Ectodermal cell (in vitro differentiated cells): ENCODE data around the gene GPR12.

Experiments used
- H3K27ac ChIP-seq: 2 replicates; pipeline ENCODE4 v1.7.0; 2013; ENCODE audit warnings: mild to moderate bottlenecking, low read depth, low read length; ENCODE audit not compliant: insufficient read depth, poor library complexity, severe bottlenecking
- H3K27me3 ChIP-seq: 2 replicates; pipeline ENCODE4 v1.7.0; 2013; ENCODE audit warnings: mild to moderate bottlenecking, low read length; ENCODE audit not compliant: insufficient read depth, control insufficient read depth, poor library complexity, severe bottlenecking
- H3K36me3 ChIP-seq: one replicate; pipeline ENCODE4 v1.7.0; 2013; ENCODE audit warnings: low read length; ENCODE audit not compliant: control insufficient read depth, insufficient read depth
- H3K4me1 ChIP-seq: one replicate; pipeline ENCODE4 v1.7.0; 2013; ENCODE audit warnings: low read length; ENCODE audit not compliant: control insufficient read depth, insufficient read depth
- H3K4me3 ChIP-seq: 2 replicates; pipeline ENCODE4 v1.7.0; 2013; ENCODE audit warnings: low read depth, low read length, control low read depth; ENCODE audit not compliant: insufficient read depth
- H3K9me3 ChIP-seq: 2 replicates; pipeline ENCODE4 v1.7.0; 2013; ENCODE audit warnings: mild to moderate bottlenecking, low read length, moderate library complexity; ENCODE audit not compliant: control insufficient read depth
- WGBS, 2 experiments: methylation state at CpG; one replicate each; pipeline ENCODE4 v1.1.7; 2013; ENCODE audit warnings: missing lambda C conversion rate in 2 of 2; 5-methylcytosine and 5-hydroxymethylcytosine counted together

GPR12 gene

DNA sequence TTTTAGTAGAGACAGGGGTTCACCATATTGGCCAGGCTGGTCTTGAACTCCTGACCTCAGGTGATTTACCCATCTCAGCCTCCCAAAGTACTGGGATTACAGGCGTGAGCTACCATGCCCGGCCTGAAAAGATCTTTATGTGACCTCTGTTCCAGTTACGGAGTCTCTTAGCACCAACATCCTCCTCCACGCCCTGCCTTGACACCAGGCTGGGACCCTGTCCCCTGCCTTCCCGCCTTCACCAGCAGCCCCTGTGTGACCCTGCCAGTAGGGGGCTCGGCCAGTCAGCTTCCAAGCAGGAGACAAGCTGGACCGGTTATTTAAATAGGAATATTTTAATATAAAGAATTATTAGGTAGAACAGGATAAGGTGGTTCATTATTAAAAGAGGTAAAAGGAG lies 54.2 kb downstream of the GPR12 start:
- no peak overlapping the region for H3K4me3 ChIP-seq
- no peak overlapping the region for H3K27ac ChIP-seq
- no peaks in the 10 kb centered on the region for H3K4me1 ChIP-seq
- H3K9me3 ChIP-seq, result no peaks in the 10 kb centered on the region
- no peaks in the 10 kb centered on the region for H3K27me3 ChIP-seq
- no peaks in the 10 kb centered on the region for H3K36me3 ChIP-seq
- 71 to 76% methylated on average over 6 of the region's 7 CpGs for WGBS, 2 experiments

DNA sequence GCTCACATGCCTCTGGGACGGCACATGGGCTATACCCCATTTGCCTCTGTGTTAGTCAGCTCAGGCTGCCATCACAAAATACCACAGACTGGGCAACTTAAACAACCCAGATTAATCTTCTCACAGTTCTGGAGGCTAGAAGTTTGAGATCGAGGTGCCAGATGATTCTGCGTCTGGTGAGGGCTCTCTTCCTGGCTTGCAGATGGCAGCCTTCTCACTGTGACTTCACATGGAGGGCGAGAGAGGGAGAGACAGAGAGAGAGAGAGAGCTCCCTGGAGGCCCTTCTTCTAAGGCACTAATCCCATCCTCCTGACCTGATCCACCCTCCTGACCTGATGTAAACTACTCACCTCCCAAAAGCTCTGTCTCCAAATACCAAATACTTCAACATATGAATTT lies 55.0 kb downstream of the GPR12 start:
- H3K4me3 ChIP-seq, result no peak overlapping the region
- no peaks in the 10 kb centered on the region for H3K4me1 ChIP-seq
- WGBS, 2 experiments, result 90 to 91% methylated on average over 3 to 4 of the region's 4 CpGs
- H3K36me3 ChIP-seq, result no peaks in the 10 kb centered on the region
- H3K9me3 ChIP-seq, result no peaks in the 10 kb centered on the region
- no peak overlapping the region for H3K27ac ChIP-seq
- no peaks in the 10 kb centered on the region for H3K27me3 ChIP-seq
